Measurements from ENCODE around the gene DPF1. TPM values are rescaled to one million over a fixed set of nuclear protein-coding genes. Genes with fewer than 3 reads are reported as not detected.

The DPF1 gene
- total and polyA plus RNA-seq, 2 donors (not counting 1 experiment from before 2014, with no cell fraction given) = 0.50 to 1.6 TPM

GRCh38 chr19:38173291-38174041, 50.6 kb downstream of the DPF1 start:
- no peaks in the 10 kb centered on the region for H3K79me2 ChIP-seq (ENCODE audit: control insufficient read depth, insufficient read depth, low read length)
- H3K9ac ChIP-seq (ENCODE audit: insufficient read depth, low read length) = no peak overlapping the region
- H3K27ac ChIP-seq (ENCODE audit: insufficient read depth, low read length) = no peak overlapping the region
- no peak for TF ChIP-seq EZH2 (IDR thresholded peaks at IDR 0.05; ENCODE audit: low read length, missing control alignments)
- TF ChIP-seq CTCF (conservative IDR thresholded peaks at IDR 0.05 in 1 of 2, IDR thresholded peaks at IDR 0.05 in 1 of 2; ENCODE audit: low read depth in 1 of 2, low read length in 2 of 2) = no peak
- no peaks in the 10 kb centered on the region for H3K9me3 ChIP-seq (ENCODE audit: control insufficient read depth, insufficient read depth, low read depth, low read length)
- peak; percentile 4 to 85 for DNase-seq (ENCODE audit: low read depth in 2 of 2)
- H2AFZ ChIP-seq (ENCODE audit: low read length) = no peak overlapping the region
- no peaks in the 10 kb centered on the region for H4K20me1 ChIP-seq (ENCODE audit: control insufficient read depth, extremely low read depth, insufficient read depth, low read length)
- no peak overlapping the region for H3K4me3 ChIP-seq (replicated peaks in 1 of 4; ENCODE audit: control extremely low read depth in 1 of 4, insufficient read depth in 1 of 4, low read depth in 3 of 4, low read length in 4 of 4)
- no peaks in the 10 kb centered on the region for H3K27me3 ChIP-seq (ENCODE audit: control insufficient read depth, insufficient read depth, low read length)
- no peaks in the 10 kb centered on the region for H3K4me1 ChIP-seq (ENCODE audit: control insufficient read depth, extremely low read depth, insufficient read depth, low read length)
- H3K36me3 ChIP-seq (ENCODE audit: control insufficient read depth, insufficient read depth, low read length) = no peaks in the 10 kb centered on the region
- no peak overlapping the region for H3K4me2 ChIP-seq (ENCODE audit: extremely low read depth, insufficient read depth, low read length)

- Histone ChIP-seq H3K4me3 (replicated peaks in 1 of 4; ENCODE audit: control extremely low read depth in 1 of 4, insufficient read depth in 1 of 4, low read depth in 3 of 4, low read length in 4 of 4) (no peak overlapping the region), H3K9me3 (ENCODE audit: control insufficient read depth, insufficient read depth, low read depth, low read length) (no peaks in the 10 kb centered on the region), H2AFZ (ENCODE audit: low read length) (no peak overlapping the region), H4K20me1 (ENCODE audit: control insufficient read depth, extremely low read depth, insufficient read depth, low read length) (no peaks in the 10 kb centered on the region), H3K79me2 (ENCODE audit: control insufficient read depth, insufficient read depth, low read length) (no peaks in the 10 kb centered on the region), H3K9ac (ENCODE audit: insufficient read depth, low read length) (no peak overlapping the region), H3K4me1 (ENCODE audit: control insufficient read depth, extremely low read depth, insufficient read depth, low read length) (no peaks in the 10 kb centered on the region), H3K27ac (ENCODE audit: insufficient read depth, low read length) (no peak overlapping the region), H3K4me2 (ENCODE audit: extremely low read depth, insufficient read depth, low read length) (no peak overlapping the region), H3K27me3 (ENCODE audit: control insufficient read depth, insufficient read depth, low read length) (no peaks in the 10 kb centered on the region), H3K36me3 (ENCODE audit: control insufficient read depth, insufficient read depth, low read length) (no peaks in the 10 kb centered on the region)
- no peak for DNase-seq (ENCODE audit: low read depth in 2 of 2)
- TF ChIP-seq CTCF (conservative IDR thresholded peaks at IDR 0.05 in 1 of 2, IDR thresholded peaks at IDR 0.05 in 1 of 2; ENCODE audit: low read depth in 1 of 2, low read length in 2 of 2) = no peak
- TF ChIP-seq EZH2 (IDR thresholded peaks at IDR 0.05; ENCODE audit: low read length, missing control alignments) = no peak
Measured at GRCh38 chr19:38172001-38172400, 52.0 kb downstream of the DPF1 start.

- Histone ChIP-seq H3K36me3 (ENCODE audit: control insufficient read depth, insufficient read depth, low read length) (no peaks in the 10 kb centered on the region), H3K27ac (ENCODE audit: insufficient read depth, low read length) (no peak overlapping the region), H3K9ac (ENCODE audit: insufficient read depth, low read length) (no peak overlapping the region), H3K27me3 (ENCODE audit: control insufficient read depth, insufficient read depth, low read length) (no peaks in the 10 kb centered on the region), H3K9me3 (ENCODE audit: control insufficient read depth, insufficient read depth, low read depth, low read length) (no peaks in the 10 kb centered on the region), H3K79me2 (ENCODE audit: control insufficient read depth, insufficient read depth, low read length) (no peaks in the 10 kb centered on the region), H4K20me1 (ENCODE audit: control insufficient read depth, extremely low read depth, insufficient read depth, low read length) (no peaks in the 10 kb centered on the region), H2AFZ (ENCODE audit: low read length) (no peak overlapping the region), H3K4me3 (replicated peaks in 1 of 4; ENCODE audit: control extremely low read depth in 1 of 4, insufficient read depth in 1 of 4, low read depth in 3 of 4, low read length in 4 of 4) (no peak overlapping the region), H3K4me1 (ENCODE audit: control insufficient read depth, extremely low read depth, insufficient read depth, low read length) (no peaks in the 10 kb centered on the region), H3K4me2 (ENCODE audit: extremely low read depth, insufficient read depth, low read length) (no peak overlapping the region)
- no peak for DNase-seq (ENCODE audit: low read depth in 2 of 2)
- TF ChIP-seq EZH2 (IDR thresholded peaks at IDR 0.05; ENCODE audit: low read length, missing control alignments) (no peak), CTCF (conservative IDR thresholded peaks at IDR 0.05 in 1 of 2, IDR thresholded peaks at IDR 0.05 in 1 of 2; ENCODE audit: low read depth in 1 of 2, low read length in 2 of 2) (no peak)
Measured at GRCh38 chr19:38170334-38170733, 53.7 kb downstream of the DPF1 start.
